ENCODE data around the gene ZDHHC4.

The ZDHHC4 gene

DNA sequence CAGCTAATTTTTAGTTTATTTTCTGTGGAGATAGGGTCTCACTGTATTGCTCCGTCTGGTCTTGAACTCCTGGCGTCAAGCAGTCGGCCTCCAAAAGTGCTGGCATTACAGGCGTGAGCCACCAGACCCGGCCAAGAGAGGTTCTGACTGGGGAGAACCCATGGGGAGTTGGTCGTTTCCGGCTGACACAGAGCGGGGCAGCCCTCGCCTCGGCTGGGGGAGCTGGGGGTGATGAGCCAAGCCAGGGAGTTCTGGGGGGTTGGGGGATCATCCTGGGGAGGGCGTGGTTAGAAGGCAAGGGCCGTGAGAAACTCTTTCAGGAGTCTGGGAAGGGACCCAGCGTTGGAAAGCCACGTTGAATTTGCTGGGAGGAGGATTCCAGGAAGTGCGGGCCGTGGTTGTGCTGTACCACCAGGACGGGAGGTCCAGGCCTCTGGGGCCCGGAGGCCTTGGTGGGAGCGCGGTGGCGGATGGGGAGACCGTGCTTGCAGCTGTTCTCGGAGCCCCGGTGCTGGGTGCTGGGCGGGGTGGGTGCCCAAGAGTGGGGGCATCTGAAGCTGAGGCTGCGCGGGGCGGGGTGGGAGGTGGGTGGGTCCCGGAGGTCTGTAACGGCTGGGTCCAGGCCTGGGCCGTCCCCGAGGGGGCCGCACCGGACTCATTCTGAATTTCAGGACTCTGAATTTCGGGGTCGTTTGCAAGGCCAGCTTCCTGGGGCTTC, 29.8 kb downstream of the ZDHHC4 start:
- no peak for DNase-seq (ENCODE audit: low spot score)

DNA sequence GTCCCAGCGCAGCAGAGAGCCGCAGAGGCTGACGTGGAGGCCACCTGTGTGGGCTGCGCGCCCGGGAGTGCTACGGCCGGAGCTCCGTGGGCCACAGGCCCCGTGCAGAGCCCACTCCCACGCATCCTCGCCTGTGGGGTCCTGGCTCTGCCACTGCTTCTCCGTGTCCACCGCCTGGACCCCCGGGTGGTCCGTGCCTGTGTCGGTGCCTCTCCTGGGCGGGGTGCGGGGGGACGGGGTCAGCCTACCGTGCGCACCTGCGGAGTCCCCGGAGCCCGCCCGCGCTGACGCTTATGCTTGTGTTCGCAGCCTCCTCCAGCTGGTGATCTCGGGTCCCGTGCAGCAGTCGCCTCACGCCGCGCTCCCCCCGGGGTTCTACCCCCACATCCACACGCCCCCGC, 30.4 kb downstream of the ZDHHC4 start:
- DNase-seq (ENCODE audit: low spot score): no peak

DNA sequence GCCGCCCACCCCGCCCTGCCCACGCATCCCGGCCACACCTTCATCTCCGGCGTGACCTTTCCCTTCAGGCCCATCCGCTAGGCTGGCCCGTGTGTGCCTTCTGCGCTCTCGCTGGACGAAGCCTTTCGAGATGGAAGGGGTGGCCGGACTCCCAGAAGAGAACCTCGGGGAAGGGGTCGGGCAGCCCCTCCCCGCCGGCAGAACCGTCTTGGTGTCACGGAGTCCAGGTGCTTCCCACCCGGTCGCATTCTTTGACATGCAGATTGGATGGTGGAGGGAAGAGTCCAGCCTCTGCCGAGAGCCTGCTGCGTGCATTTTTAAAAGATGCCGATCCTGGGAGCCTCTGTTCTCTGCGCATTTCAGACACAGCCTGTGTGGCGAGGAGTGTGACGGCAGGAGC, 30.8 kb downstream of the ZDHHC4 start:
- DNase-seq (ENCODE audit: low spot score): no peak

DNA sequence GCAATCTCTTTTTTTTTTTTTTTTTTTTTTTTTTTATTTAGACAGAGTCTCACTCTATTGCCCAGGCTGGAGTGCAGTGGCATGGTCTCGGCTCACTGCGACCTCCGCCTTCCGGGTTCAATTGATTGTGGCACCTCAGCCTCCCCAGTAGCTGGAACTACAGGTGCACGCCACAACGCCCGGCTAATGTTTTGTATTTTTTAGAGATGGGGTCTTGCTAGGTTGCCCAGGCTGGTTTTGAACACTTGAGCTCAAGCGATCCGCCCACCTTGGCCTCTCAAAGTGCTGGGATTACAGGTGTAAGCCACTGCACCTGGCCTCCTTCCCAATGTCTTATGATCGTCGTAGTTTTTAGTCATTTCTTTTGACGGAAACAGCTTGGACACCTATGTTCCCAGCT, 31.5 kb downstream of the ZDHHC4 start:
- no peak for DNase-seq (ENCODE audit: low spot score)

DNA sequence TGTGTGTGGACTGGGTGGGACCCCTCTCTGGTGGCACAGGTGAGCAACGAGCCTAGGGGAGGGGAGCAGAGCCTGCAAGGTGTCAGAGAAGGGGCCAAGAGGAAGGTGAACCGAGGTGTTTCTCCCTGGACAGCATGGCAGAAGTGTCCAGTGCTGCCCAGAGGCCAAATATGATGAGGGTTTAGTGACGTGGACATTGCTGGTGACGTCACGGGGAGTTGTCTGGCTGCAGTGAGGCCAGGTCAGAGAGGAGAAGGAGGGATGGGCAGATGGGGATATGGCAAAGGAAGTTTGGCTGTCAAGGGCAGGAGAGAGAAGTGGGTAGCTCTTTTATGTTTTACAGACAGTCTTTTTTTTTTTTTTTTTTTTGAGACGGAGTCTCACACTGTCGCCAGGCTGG, 35.6 kb downstream of the ZDHHC4 start:
- DNase-seq (ENCODE audit: low spot score): no peak

DNA sequence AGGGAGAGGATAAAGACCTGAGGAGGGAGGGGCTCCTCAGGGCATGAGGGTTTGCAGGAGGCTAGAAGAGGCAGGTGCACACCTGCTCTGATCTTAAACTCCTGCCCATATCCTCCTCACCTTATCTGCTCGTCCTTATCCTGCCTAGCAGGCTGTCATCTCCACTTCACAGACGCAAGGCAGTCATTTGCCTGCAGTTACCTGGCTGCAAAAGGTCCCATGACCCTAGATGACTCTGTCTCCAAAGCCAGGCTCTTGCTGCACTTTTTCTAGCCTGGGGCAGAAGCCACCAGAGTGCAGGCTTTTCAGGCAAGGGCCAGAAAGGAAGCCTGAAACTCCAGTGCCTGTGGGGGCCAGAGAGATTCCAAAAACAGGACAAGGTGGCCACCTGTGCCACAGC, 36.5 kb downstream of the ZDHHC4 start:
- DNase-seq (ENCODE audit: low spot score): no peak

DNA sequence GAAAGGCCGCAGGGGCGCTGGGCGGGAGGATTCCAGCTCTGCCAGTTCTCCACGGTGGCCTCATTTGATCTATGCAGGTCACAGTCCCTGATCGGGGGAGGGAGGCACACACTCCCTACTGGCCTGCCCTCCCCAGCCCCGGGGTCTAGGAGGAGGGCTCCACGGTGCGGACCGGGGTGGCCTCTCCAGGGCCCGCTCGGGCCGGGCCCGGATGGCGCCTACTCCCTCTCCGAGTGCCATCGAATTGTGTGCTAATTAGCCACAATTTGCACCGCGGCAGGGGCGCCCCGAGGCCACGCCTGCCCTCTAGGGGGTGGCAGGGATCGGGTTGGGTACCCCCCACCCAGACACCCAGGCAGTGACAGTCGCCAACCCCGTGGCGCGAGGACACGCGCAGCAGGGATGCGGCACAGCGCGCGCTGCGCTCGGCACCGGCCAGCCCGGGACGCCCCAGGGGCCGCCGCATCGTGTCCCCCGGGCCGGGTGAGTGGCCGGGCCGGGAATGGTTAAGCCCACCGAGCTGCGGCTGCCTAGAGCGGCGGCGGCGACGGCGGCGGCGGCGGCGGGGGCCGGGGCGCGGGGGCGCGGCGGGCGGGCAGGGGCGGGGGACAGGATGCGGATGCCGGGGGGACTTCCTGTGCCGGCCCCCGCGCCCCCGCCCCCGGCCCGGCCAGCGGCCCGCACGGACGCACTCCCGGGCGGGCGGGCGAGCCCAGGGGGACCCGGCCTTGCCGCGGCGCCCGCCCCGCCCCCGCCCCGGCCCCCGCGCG, 37.9 kb downstream of the ZDHHC4 start, which contains the start of gene ZNF853:
Gene ZNF853, plus strand, starts transcription at position 658 of the 770 bp plus-strand sequence. CDS start 565 bp downstream, outside the sequence.
- DNase-seq (ENCODE audit: low spot score): peak; percentile 74

DNA sequence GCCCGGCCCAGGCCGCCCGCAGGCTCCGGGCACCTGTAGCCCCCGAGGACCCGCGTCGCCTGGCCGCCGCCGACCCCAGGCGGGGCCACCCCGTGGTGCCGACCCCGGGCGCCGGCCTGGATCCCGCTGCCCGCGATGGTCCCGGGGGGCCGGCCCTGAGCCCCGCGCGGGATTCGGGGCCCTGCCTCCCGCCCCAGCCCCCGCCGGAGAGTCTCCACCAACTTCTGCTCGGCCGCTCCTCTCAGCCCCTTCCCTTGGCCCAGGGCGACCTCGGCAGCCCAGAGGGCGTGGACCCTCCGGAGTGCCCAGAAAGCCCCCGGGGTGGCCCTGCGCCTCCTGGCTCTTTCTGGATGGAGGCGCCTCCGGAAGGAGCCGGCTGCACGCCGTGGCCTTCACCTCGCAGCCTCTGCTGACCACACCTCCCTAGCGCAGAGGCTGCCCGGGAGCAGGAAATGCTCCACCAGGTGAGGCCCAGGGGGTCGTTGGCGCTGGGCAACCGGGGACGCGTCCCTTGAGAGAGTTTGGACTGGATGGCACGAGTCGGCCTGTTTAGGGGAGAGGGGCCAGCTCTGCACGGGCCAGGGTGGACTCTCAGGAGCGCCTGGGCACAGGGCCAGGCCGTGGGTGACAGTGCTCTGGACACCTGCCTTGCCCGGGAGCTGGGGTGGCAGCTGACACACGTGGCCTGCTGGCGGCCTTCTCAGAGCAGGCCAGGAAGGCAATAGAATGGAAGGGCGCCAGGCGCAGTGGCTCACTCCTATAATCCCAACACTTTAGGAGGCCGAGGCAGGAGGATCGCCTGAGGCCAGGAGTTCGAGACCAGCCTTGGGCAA, 38.7 kb downstream of the ZDHHC4 start:
- DNase-seq (ENCODE audit: low spot score): peak; percentile 57

DNA sequence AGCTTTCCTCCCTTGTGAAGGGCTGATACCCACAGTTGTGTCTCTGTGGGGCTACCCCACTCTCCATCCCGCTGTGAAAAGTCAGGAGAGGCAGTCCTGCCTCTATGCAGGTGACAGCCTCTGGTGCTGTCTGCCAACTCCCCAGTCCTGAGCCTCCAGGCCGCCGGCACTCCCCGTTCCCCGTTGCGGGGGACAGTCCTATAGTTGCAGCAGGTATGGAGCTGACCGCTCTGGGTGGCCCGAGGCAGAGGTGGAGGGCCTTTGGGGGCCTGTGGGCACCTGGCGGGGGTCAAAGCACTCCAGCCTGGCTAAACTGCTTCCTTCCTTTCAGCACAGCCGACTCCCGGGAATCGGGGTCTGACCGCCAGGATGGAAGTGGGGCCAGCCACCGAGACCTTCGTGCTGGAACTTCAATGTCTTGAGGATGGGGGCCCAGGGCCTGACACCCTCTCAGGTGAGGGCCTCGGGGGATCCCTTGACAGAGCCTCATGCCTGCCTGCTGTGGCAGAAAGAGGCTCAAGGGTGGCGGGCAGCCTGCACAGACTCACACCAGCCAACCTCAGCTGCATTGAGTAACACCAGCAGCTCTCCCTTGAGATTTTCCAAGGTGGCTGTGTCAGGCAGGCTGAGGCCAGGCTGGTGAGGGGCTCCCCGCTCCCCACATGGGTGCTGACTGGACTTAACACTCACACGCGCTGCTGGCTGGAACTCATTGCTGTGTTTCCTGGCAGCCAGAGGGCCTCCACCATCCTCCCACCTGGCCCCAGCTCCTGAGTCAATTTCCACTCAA, 39.8 kb downstream of the ZDHHC4 start:
- no peak for DNase-seq (ENCODE audit: low spot score)

DNA sequence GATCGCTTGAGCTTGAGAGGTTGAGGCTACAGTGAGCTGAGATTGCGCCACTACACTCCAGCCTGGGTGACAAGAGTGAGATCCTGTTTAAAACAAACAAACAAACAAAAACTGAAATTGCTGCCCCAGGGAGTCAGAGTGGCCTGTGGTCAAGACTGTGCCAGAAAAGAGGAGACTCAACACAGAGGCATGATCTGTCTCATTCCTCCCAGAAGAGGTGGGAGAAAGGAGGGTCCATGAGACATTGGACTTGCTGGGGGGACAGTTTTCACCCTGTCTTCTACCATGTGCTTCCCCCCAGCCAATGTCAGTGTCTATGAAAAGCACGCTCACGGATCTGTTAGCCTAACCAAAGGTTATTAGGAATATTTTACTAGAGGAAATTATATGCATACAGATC, 41.4 kb downstream of the ZDHHC4 start:
- DNase-seq (ENCODE audit: low spot score): no peak

DNA sequence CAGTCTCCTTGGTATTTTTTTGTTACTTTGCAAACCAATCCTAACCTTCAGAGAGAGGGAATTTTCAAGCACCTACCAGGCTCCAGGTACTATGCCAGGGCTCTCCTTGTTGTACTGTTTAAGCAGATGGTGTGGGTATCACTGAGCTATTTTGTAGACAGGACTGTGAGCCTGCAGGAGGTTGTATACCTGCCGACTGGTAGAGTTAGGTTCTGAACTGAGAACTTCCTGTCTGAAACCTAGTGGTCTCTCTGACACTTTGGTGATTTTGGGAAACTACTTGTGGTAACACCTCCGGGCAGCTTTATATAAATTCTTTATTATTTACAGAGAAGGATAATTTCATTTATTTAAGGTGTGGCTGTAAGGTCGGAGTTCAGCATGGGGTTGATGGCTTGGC, 42.7 kb downstream of the ZDHHC4 start:
- DNase-seq (ENCODE audit: low spot score): no peak

DNA sequence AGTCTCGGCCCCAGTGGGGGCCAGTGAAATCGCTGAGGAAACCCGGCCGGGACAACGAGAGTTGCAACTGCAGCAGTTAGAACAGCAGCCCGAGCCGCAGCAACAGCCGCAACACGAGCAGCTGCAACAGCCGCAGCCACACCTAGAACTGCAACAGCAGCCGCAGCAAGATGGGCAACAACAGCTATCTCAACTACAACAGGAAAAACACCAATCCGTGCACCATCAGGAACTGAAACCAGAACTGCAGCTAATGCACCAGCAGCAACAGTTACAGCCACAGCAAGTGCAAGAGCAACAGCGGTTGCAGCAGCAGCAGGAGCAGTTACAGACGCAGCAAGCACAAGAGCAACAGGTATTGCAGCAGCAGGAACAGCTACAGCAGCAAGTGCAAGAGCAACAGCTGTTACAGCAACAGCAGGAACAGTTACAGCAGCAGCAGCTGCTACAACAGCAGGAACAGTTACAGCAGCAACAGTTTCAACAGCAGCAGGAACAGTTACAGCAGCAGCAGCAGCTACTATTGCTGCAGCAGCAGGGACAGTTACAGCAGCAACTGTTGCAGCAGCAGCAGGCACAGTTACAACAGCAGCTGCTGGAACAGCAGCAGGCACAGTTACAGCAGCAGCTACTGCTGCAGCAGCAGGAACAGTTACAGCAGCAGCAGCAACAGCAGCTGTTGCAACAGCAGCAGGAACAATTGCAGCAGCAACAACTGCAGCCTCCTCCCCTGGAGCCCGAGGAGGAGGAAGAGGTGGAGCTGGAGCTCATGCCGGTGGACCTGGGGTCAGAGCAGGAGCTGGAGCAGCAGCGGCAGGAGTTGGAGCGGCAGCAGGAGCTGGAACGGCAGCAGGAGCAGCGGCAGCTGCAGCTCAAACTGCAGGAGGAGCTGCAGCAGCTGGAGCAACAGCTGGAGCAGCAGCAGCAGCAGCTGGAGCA, 44.2 kb downstream of the ZDHHC4 start:
- DNase-seq (ENCODE audit: low spot score): no peak

DNA sequence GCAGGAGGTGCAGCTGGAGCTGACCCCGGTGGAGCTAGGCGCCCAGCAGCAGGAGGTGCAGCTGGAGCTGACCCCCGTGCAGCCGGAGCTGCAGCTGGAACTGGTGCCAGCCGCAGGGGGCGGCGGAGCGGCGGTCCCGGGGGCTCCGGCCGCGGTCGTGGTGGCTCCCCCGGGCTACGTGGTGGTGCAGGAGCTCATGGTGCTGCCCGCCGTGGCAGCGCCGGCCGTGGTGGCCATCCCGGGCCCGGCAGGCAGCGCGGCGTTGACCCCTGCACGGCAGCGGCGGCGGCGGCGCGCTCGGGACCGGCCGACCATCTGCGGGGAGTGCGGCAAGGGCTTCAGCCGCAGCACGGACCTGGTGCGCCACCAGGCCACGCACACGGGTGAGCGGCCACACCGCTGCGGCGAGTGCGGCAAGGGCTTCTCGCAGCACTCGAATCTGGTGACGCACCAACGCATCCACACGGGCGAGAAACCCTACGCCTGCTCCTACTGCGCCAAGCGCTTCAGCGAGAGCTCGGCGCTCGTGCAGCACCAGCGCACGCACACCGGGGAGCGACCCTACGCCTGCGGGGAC, 45.0 kb downstream of the ZDHHC4 start:
- DNase-seq (ENCODE audit: low spot score): no peak

DNA sequence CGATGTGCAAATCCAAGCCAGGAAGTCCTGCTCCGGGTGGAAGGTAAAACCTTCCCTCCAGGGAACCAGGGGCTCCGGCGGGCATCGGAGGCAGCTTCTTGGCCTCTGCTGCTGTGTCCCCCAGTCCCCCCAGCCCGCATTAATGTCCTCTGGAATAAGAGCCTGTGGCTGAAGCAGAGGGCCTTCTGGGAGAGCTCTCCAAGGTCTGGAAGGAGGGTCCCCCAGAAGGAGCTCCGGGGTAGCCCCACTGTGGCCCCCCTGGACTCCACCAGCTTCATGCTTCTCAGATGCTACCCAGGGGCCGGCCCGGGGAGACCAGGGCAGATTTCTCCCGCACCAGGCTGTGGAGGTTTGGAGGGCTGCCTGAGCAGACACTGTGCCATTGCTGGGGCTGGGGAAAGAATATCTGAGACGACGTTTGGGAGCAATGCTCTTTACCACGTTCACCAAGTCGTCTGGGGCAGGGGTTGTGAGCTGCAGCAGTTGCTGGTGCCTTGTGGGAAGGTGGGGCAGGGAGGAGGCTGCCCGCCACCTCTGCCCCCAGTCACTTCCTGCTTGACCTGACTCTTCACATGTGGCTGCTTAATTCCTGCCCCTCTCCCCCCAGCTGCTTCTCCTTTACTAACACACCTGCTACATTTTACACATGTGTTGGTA, 46.5 kb downstream of the ZDHHC4 start:
- DNase-seq (ENCODE audit: low spot score): no peak

DNA sequence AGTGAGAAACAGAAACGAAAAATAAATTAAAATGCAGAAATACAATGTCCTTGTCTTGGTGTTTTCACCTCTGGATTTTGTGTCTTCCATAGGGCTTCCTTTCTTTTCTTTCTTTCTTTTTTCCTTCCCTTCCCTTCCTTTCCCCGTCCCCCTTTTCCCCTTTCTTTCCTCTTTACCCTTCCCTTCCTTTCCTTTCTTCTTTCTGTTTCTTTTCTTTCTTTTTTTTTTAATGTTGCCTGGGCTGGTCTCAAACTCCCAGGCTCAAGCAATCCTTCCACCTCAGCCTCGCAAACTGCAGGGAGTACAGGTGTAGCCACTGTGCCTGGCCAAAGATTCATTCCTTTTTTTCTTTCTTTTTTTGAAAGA, 47.0 kb downstream of the ZDHHC4 start:
- DNase-seq (ENCODE audit: low spot score): no peak

DNA sequence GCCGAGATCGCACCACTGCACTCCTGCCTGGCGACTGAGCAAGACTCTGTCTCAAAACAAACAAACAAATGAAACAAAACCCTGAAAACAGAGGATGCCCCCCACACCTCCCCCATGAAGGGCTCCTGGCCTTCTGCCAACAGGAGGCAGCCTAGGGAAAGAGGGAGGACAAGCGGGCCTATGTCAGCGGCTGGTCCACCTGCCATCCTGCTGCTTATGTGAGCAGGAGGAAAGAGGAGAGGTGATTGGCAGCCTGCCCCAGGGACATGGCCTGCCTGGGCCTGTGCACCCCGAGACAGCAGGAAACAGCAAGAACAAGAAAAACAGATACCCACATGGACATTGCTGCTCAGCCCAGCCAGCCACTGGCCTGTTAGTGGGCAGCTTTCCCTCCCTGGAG, 50.8 kb downstream of the ZDHHC4 start:
- peak; percentile 33 for DNase-seq (ENCODE audit: low spot score)

DNA sequence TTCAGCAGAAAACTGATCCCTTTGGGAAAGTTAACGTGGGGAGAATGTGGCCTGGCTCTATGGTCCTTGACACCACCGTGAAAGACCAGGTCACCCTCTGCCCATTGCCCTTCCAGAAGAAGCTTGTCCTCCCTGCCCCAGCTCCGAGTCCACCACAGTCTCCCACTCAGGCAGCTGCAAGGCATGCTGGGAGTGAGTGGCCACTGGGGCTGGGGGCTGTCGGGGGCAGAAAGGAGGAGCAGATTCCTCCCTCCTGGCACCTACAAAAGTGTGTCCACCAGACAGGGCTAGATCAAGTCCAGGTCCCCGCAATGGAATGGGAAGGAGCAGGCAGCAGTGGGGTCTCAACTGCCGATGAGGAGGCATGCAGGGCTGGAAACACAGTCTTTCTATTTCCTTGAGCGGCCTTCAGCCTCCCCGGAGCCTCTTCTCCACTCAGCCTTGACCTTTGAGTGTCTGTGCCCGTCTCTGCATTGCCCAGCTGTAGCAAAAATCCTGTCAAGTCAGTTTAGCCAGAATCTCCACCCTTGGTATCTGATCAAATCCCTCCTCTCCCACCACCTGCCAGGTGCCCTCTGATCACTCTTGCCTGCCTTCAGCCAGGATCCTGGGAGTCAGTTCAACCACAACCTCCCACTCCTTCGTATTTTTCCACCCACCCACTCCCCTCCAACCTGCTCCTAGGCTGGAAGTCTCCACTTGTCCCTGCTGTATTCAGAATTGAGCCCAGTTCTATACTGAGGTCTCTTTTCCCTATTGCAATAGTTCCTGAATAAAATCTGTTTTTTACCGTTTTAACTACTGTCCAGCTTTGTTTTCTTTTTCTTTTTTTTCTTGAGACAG, 53.0 kb downstream of the ZDHHC4 start:
- no peak for DNase-seq (ENCODE audit: low spot score)

DNA sequence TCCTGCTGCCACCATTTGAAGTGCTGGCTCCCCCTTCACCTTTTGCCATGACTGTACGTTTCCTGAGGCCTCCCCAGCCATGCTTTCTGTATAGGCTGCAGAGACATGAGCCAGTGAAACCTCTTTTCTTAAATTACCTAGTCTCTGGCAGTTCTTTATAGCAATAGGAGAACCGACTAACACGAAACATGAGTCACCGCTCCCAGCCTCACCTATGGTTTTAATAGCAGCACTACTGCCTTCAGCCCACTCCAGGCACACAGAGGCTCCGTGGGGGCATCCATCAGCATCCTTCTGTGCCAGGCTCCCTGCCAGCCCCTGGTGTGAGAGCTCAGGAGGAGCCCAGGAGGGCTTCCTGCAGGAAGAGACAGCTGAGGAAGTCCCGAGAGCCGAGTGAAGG, 54.4 kb downstream of the ZDHHC4 start:
- no peak for DNase-seq (ENCODE audit: low spot score)

DNA sequence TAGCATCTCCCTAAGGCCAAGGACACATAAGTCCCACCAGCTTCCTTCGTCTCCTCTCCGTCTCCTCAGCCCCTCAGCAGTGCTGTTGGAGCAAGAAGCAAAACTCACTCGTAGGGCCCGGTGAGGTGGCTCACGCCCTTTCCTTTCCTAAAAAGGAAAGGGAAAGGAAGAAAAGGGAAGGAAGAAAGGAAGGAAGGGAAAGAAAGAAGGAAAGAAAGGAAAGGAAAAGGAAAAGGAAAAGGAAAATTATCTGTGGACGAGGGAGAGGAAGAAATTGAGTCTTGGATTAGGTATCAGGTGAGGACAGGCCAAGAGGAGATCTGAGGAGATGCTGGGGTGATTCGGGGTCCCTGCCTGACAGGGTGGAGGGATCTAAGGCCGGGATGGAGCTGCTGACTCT, 56.8 kb downstream of the ZDHHC4 start:
- DNase-seq (ENCODE audit: low spot score): no peak

All from ecto neural progenitor cell (in vitro differentiated cells).